HG03571 (cell line): ENCODE results near the gene ARHGDIG.
A peak's percentile ranks its signal among the peaks of the same experiment; 100 is the strongest.
"Not testable (repeated sequence)": the region's sequence is repeated elsewhere in the genome, so short reads cannot be mapped to it uniquely, and the experiment has no call there.

ENCODE experiments used
- ATAC-seq: cut with Tn5 transposase; IDR thresholded peaks from one replicate; pipeline ENCODE4 v1.9.1; 2021; ENCODE audit not compliant: unreplicated experiment

The ARHGDIG gene

GRCh38 chr16:280552-280951 is at the start of gene ARHGDIG:
TSS of gene ARHGDIG (plus strand) at chr16:280591. CDS start at chr16:280681, 90 bp downstream.
- no peak for ATAC-seq

GRCh38 chr16:230949-231348 is 49.4 kb upstream of the ARHGDIG start:
- no peak for ATAC-seq

- peak; percentile 82 for ATAC-seq
Observed at GRCh38 chr16:234468-235305, 45.7 kb upstream of the ARHGDIG start, which contains the start of gene FAM234A. TSS of gene FAM234A (plus strand) at chr16:234821. CDS start at chr16:254414, 19,593 bp downstream.

DNA sequence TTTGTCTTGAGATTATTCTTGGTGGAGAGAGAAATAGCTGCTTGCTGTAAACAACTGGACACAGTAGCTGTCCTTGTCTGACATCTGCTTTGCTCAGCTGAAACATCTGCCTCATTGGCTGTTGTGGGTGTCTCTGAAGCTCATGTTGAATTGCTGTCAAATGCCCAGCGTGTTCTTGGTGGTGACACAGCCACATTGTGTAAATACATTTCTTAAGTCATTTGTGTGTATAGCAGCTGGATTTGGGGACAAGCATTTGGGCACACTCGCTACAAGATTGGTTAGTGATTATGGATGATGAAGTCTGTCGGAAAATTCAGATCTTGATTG is 40.5 kb upstream of the ARHGDIG start:
- ATAC-seq, result no peak

- ATAC-seq, result no peak
Observed at GRCh38 chr16:240559-240958, 39.8 kb upstream of the ARHGDIG start.

- ATAC-seq, result no peak
Observed at GRCh38 chr16:242281-242680, 38.1 kb upstream of the ARHGDIG start.

DNA sequence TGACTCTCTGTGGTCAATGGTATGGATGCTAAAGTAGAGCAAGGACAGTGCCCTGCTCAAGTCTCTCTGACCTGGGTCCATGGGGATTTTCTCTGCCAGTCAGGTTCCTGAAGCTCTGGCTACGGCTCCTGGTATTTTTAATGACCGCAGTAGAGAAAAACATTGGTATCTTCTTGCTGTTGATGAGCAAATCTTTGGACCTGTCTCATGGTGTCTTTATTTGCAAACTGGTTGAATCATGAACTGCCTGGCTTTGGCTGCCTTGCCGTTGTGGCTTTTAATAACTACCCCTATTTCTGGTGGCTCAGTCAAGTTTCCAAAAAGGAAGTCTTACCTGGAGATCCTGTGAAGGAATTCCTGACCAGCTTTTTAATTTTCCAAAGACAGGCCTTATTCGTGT is 37.0 kb upstream of the ARHGDIG start:
- ATAC-seq, result no peak

GRCh38 chr16:245105-245504 is 35.3 kb upstream of the ARHGDIG start:
- no peak for ATAC-seq

DNA sequence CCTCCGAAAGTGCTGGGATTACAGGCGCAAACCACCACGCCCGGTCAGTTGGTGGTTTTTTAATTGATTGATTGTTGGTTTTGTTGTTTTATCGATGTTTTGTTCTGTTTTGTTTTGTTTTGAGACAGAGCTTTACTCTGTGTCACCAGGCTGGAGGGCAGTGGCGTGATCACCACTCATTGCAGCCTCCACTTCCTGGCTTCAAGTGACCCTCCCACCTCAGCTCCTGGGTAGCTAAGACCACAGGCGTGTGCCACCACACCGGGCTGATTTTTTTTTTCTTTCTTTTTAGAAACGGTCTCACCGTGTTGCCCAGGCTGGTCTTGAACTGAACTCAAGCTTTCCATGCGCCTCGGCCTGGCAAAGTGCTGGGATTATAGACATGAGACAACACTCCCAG is 33.4 kb upstream of the ARHGDIG start:
- ATAC-seq, result no peak

GRCh38 chr16:249431-249830 is 31.0 kb upstream of the ARHGDIG start:
- ATAC-seq, result no peak

DNA sequence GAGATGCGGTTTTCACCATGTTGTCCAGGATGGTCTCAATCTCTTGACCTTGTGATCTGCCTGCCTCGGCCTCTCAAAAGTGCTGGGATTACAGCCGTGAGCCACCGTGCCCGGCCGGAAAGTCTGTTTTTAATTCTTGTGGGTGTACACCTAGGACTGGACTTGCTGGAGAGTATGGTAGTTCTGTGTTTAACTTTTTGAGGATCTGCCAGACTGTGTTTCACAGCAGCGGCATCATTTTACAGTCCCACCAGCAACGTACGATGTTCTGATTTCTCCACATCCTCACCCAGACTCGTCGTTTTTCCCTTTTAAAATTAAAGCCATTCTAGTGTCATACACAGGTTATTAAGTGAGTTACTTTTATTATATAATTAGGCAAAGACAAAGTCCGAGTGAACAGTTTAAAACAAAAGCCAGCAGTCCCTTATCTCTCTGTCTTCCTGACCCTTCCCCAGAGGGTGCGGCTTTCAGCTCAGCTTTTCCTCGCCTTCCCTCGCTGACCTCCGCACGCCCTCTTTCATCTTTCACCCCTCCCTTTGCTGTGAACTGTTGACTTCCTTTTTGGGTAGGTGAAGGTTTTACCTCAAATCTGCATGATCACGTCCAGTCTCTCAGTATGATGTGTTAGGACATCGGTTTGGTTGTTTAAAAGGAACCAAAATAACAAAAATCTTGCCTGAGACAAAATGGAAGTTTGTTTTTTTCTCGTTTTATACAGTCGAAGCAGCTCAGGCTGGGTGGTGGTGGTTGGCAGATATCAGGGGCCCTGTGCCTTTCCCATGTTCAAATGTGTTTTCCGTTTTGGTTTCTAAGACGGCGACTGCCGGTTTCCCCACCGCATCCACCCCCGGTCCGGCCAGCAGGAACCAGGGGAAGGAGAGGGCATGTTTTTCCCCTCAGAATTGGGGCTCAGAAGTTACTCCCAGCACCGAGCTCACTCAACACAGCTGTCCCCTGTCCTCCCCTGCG is 27.7 kb upstream of the ARHGDIG start:
- ATAC-seq, result no peak

DNA sequence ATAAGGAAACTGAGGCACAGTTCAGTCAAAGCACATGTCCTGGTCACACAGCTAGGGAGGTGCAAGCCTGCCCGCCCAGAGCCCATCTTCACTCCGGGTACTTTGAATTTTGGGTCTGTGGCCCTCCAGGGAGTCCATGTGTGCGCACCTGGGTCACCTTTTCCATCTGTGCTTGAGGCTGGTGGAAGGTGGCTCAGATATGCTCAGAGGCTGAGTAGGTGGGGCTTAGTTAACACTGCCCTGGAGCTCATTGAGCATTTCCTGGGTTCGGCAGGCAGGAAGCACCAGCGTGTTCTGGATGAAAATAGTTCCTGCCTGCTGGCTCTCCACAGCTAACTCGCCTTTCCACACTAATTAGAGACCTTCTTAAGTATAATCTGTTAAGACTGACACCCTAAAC is 26.6 kb upstream of the ARHGDIG start:
- ATAC-seq, result no peak

DNA sequence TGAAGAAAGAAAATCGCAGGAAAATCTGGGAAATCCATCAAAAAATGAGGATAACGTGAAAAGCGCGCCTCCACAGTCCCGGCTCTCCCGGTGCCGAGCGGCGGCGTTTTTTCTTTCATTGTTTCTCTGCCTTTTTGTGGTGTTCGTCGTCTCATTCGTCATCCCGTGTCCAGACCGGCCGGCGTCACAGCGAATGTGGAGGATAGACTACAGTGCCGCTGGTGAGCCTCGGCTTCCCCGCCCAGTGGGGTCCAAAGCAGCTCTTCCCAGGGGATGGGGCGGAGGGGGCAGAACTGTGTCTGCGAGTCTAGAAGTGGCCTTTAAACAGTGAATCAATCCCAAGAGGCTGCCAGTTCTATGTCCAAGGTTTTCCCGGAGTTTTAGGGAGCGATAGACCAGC is 25.9 kb upstream of the ARHGDIG start:
- no peak for ATAC-seq

DNA sequence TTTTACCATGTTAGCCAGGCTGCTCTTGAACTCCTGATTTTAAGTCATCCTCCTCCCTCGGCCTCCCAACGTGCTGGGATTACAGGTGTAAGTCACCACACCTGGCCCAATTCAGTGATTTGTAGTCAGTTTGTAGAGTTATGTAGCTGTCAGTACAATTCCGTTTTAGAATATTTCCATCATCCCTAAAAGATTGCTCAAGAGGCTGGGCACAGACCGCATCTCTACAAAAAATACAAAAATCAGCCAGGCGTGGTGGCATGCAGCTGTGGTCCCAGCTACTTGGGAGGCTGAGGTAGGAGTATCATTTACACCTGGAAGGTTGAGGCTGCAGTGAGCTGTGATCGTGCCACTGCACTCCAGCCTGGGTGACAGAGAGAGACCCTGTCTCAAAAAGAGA is 25.2 kb upstream of the ARHGDIG start:
- ATAC-seq, result no peak

GRCh38 chr16:258091-258490 is 22.3 kb upstream of the ARHGDIG start:
- not testable (repeated sequence) for ATAC-seq

DNA sequence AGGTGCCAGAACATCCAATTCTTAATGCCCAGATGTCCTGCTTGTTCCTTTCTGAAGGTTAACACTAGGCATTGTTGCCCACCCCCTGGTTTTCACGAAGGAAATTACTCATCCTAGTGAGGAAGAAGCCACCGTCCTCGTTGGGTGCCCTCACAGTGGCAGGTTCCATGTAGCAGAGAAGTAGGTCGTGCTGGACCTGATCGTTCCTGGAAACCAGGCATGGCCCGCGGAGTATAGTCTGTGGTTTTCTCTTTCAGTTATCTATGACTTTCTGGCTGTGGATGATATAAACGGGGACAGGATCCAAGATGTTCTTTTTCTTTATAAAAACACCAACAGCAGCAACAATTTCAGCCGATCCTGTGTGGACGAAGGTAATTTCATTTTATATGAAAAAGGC is 21.2 kb upstream of the ARHGDIG start:
- ATAC-seq, result no peak

DNA sequence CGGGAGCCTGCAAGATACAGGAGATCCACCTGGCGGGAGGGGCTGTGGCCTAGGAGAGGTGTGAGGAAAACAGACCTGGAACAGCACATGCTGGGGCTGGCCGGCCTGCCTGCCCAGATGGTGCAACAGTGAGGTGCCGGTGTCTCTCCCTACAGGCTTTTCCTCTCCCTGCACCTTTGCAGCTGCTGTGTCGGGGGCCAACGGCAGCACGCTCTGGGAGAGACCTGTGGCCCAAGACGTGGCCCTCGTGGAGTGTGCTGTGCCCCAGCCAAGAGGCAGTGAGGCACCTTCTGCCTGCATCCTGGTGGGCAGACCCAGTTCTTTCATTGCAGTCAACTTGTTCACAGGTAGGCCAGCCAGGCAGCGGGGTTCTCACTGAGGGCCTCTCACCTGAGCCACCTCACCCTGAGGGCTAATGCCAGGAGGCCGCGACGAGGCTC is 20.6 kb upstream of the ARHGDIG start:
- ATAC-seq, result no peak

GRCh38 chr16:260326-260725 is 20.1 kb upstream of the ARHGDIG start:
- ATAC-seq, result no peak

DNA sequence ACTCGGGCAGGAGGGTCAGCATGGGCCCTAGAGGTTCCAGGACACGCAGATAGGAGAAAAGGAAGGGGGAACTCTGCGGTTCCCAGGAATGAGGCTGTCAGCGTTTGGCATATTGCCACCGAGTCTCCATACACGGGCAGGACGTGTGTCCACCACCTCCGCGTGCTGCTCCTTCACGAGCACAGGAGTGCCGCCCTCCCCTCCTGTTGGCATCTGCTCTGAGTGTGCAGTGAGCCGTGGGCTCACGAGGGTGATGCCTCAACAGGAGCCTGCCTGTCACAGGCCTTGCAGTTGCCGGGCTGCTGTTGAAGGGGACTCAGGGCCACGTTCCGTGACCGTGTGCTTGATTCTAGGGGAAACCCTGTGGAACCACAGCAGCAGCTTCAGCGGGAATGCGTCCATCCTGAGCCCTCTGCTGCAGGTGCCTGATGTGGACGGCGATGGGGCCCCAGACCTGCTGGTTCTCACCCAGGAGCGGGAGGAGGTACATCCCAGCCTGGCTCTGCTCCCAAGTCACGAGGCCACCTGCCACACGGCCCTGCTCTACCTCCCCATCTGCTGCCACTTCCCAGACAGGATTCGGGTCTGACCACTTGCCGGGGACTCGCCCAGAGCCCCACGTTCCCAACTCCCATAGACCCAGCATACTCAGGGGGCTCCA is 19.2 kb upstream of the ARHGDIG start:
- no peak for ATAC-seq

DNA sequence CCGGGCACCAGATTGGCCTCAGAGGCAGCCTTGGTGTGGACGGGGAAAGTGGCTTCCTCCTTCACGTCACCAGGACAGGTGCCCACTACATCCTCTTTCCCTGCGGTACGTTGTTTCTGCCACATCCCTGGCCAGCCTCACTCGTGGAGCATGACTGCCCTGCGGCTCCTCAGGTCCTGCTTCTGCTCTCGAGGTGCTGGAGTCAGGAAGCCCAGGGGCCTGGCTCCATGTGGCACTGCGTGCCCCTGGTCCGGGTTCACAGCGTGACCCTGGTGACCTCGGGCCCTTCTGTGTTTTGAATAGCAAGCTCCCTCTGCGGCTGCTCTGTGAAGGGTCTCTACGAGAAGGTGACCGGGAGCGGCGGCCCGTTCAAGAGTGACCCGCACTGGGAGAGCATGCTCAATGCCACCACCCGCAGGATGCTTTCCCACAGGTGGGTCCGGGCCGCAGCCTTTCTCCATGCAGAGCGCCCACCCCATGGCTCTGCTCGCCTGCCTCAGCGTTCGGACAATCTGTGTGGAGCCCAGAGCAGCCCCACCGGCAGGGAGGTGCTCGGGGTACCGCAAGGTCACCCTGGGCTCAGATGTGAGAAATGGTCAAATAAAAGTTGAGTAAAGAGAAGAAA is 18.2 kb upstream of the ARHGDIG start:
- no peak for ATAC-seq
